ENCODE measurements around the gene ASNSD1.

DNA sequence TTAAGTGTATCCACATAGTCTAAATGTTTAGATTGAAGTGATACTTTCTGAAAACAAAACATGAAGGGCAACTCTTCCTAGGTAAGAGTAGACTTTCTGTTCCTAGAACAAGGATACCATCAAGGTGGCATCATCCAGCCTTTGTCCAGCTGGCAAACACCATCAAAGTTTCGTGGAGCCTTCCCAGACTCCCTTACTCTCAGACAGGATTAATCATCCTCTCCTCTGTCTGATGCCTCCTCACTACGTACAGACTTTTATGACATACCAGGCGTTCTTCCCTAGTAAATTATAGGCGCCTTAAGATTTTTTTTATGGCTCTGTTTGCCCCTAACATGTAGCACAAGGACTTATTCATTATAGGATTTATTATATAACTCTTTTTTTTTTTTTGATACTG, 29.4 kb upstream of the ASNSD1 start:
- TF ChIP-seq CTCF (IDR thresholded peaks at IDR 0.05; ENCODE audit: insufficient read depth, low read length) (no peak), POLR2AphosphoS5 (IDR thresholded peaks at IDR 0.05; ENCODE audit: low read depth) (no peak), GABPA (IDR thresholded peaks at IDR 0.05; ENCODE audit: low read depth) (no peak), SPI1 (IDR thresholded peaks at IDR 0.05; ENCODE audit: borderline replicate concordance, low read depth) (no peak)
- TF ChIP-seq, protein P1, sequence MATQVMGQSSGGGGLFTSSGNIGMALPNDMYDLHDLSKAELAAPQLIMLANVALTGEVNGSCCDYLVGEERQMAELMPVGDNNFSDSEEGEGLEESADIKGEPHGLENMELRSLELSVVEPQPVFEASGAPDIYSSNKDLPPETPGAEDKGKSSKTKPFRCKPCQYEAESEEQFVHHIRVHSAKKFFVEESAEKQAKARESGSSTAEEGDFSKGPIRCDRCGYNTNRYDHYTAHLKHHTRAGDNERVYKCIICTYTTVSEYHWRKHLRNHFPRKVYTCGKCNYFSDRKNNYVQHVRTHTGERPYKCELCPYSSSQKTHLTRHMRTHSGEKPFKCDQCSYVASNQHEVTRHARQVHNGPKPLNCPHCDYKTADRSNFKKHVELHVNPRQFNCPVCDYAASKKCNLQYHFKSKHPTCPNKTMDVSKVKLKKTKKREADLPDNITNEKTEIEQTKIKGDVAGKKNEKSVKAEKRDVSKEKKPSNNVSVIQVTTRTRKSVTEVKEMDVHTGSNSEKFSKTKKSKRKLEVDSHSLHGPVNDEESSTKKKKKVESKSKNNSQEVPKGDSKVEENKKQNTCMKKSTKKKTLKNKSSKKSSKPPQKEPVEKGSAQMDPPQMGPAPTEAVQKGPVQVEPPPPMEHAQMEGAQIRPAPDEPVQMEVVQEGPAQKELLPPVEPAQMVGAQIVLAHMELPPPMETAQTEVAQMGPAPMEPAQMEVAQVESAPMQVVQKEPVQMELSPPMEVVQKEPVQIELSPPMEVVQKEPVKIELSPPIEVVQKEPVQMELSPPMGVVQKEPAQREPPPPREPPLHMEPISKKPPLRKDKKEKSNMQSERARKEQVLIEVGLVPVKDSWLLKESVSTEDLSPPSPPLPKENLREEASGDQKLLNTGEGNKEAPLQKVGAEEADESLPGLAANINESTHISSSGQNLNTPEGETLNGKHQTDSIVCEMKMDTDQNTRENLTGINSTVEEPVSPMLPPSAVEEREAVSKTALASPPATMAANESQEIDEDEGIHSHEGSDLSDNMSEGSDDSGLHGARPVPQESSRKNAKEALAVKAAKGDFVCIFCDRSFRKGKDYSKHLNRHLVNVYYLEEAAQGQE (IDR thresholded peaks at IDR 0.05; ENCODE audit: insufficient replicate concordance, low read depth) = no peak
